ENCODE data around the gene CNGA4. TPM values are rescaled to one million over a fixed set of nuclear protein-coding genes. Genes with fewer than 3 reads are reported as not detected.

CNGA4 gene
- total RNA-seq, 1 experiment from 2014 or later = 0.51 TPM

- intact Hi-C loops (cut with micrococcal nuclease) = loop anchor here (2.0 kb wide), 1 partner anchor 103 kb away; no protein-coding TSS in a partner anchor
- ATAC-seq = peak; percentile 88
- peak; percentile 77 for DNase-seq
- H3K36me3 ChIP-seq (ENCODE audit: low read depth, low read length) = no peaks in the 10 kb centered on the region
- no peak for TF ChIP-seq EZH2phosphoT487 (IDR thresholded peaks at IDR 0.05; ENCODE audit: borderline replicate concordance, low read length)
- no peak for TF ChIP-seq CTCF (conservative IDR thresholded peaks at IDR 0.05; ENCODE audit: low read depth, low read length)
- H3K4me2 ChIP-seq (ENCODE audit: low read length) = no peak overlapping the region
- H3K4me3 ChIP-seq (ENCODE audit: low read length) = no peak overlapping the region
- no peak overlapping the region for H3K9ac ChIP-seq (ENCODE audit: low read length)
- BruUV-seq (replicated peaks) = no TSS peak
- peaks cover 5% of the 10 kb centered on the region; the same call in 1 of the 2 replicates for H3K27me3 ChIP-seq (ENCODE audit: low read length)
- no peak overlapping the region for H3K27ac ChIP-seq (ENCODE audit: low read length)
- no peak overlapping the region for H2AFZ ChIP-seq (ENCODE audit: low read length)
- H3F3A ChIP-seq (ENCODE audit: low read length, unreplicated experiment) = no peaks in the 10 kb centered on the region
- no peaks in the 10 kb centered on the region for H3K9me2 ChIP-seq (replicated peaks; ENCODE audit: low read length)
- H4K20me1 ChIP-seq (ENCODE audit: low read length) = no peaks in the 10 kb centered on the region
- CTCF ChIA-PET = interaction anchor here (1.1 to 2.5 kb wide), 2 partner anchors 49 to 113 kb away, joined by 4 to 15 read pairs; no protein-coding TSS in a partner anchor
- H3K9me3 ChIP-seq (ENCODE audit: low read length) = no peaks in the 10 kb centered on the region
- no peaks in the 10 kb centered on the region for H3K79me2 ChIP-seq (ENCODE audit: low read length)
- H3K4me1 ChIP-seq (ENCODE audit: insufficient read depth, low read length) = no peaks in the 10 kb centered on the region
- POLR2A ChIA-PET (ENCODE audit: unreplicated experiment) = interaction anchor here (0.9 kb wide), 1 partner anchor 74 kb away, joined by 3 read pairs; no protein-coding TSS in a partner anchor
Measured at GRCh38 chr11:6249770-6250555, 11.1 kb downstream of the CNGA4 start.

DNA sequence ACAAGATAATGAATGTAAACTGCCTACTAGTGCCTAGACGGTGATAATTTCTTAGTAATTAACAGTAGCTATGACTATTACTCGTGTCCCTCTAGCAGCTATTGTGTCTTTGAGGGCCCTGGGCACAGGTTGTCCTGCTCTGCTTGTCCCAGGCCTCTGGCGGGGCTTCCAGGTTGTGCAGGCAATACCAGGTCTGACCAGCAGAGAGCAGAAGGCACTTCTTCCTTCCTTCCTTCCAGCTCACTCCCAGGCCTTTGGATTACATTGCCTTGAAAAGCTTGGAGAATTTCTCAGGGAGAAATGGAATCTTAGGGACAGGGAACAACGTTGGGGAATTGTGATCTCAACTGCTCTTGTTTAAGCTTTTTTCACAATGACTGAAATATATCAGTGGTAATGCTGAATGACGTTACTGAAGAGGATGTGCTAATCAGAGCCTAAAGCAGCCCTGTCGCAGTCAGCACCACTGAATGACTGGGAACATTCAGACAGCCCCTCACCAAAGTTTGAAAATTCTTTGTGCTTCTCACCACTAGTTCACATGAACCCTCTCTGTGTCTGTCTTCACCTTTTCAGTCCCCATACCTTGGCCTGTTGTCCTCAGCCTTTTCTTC is 12.3 kb downstream of the CNGA4 start:
- H3K4me1 ChIP-seq (ENCODE audit: insufficient read depth, low read length) = no peaks in the 10 kb centered on the region
- TF ChIP-seq EZH2phosphoT487 (IDR thresholded peaks at IDR 0.05; ENCODE audit: borderline replicate concordance, low read length) (no peak), CTCF (conservative IDR thresholded peaks at IDR 0.05; ENCODE audit: low read depth, low read length) (peak; percentile 80)
- no peaks in the 10 kb centered on the region for H3K79me2 ChIP-seq (ENCODE audit: low read length)
- no peak overlapping the region for H3K9ac ChIP-seq (ENCODE audit: low read length)
- H4K20me1 ChIP-seq (ENCODE audit: low read length) = no peaks in the 10 kb centered on the region
- BruUV-seq (replicated peaks) = no TSS peak
- intact Hi-C loops (cut with micrococcal nuclease) = loop anchor here (1.0 to 2.0 kb wide), 2 partner anchors 64 to 102 kb away; no protein-coding TSS in a partner anchor
- peaks cover 17% of the 10 kb centered on the region; the same call in 1 of the 2 replicates for H3K27me3 ChIP-seq (ENCODE audit: low read length)
- no peak overlapping the region for H3K4me2 ChIP-seq (ENCODE audit: low read length)
- no peak overlapping the region for H2AFZ ChIP-seq (ENCODE audit: low read length)
- no peaks in the 10 kb centered on the region for H3F3A ChIP-seq (ENCODE audit: low read length, unreplicated experiment)
- no peaks in the 10 kb centered on the region for H3K9me2 ChIP-seq (replicated peaks; ENCODE audit: low read length)
- ChIA-PET POLR2A (ENCODE audit: unreplicated experiment) (interaction anchor here (0.9 kb wide), 1 partner anchor 73 kb away, joined by 3 read pairs; no protein-coding TSS in a partner anchor), CTCF (interaction anchor here (0.5 to 2.5 kb wide), 7 partner anchors 44 to 1161 kb away, joined by 3 to 15 read pairs (median 3); no protein-coding TSS in a partner anchor)
- peak; percentile 78 for DNase-seq
- H3K4me3 ChIP-seq (ENCODE audit: low read length) = no peak overlapping the region
- no peaks in the 10 kb centered on the region for H3K36me3 ChIP-seq (ENCODE audit: low read depth, low read length)
- H3K27ac ChIP-seq (ENCODE audit: low read length) = no peak overlapping the region
- peak; percentile 88 for ATAC-seq
- H3K9me3 ChIP-seq (ENCODE audit: low read length) = no peaks in the 10 kb centered on the region

Measured in PC-3 (cell line).